ENCODE measurements around the gene BUD13.
"Not testable (repeated sequence)": the region's sequence is repeated elsewhere in the genome, so short reads cannot be mapped to it uniquely, and the experiment has no call there.

The BUD13 gene

GRCh38 chr11:116756044-116756443 lies 16.7 kb downstream of the BUD13 start:
- ATAC-seq, DNase-seq: not testable (repeated sequence)

- ATAC-seq: no peak
- DNase-seq: no peak
Measured at GRCh38 chr11:116750070-116750718, 22.6 kb downstream of the BUD13 start.

GRCh38 chr11:116742104-116742503 lies 30.7 kb downstream of the BUD13 start:
- DNase-seq (no peak), ATAC-seq (peak; percentile 67)

GRCh38 chr11:116740741-116741140 lies 32.0 kb downstream of the BUD13 start:
- ATAC-seq: no peak

GRCh38 chr11:116738975-116739374 lies 33.8 kb downstream of the BUD13 start:
- ATAC-seq (no peak), DNase-seq (no peak)

More at GRCh38 chr11:116740741-116741140, 32.0 kb downstream of the BUD13 start:
- no peak for DNase-seq

- no peak for DNase-seq
- no peak for ATAC-seq
Measured at GRCh38 chr11:116736763-116737162, 36.0 kb downstream of the BUD13 start.

- ATAC-seq: no peak
- DNase-seq: no peak
Measured at GRCh38 chr11:116733969-116734508, 38.7 kb downstream of the BUD13 start.

- ATAC-seq (peak; percentile 38), DNase-seq (no peak)
Measured at GRCh38 chr11:116733043-116733755, 39.6 kb downstream of the BUD13 start.

GRCh38 chr11:116732271-116733042 lies 40.3 kb downstream of the BUD13 start:
- peak; percentile 82 for ATAC-seq
- peak; percentile 73 for DNase-seq

GRCh38 chr11:116731821-116732220 lies 41.0 kb downstream of the BUD13 start:
- ATAC-seq (no peak), DNase-seq (no peak)

GRCh38 chr11:116731097-116731761 lies 41.6 kb downstream of the BUD13 start:
- no peak for ATAC-seq
- no peak for DNase-seq

GRCh38 chr11:116730601-116731000 lies 42.2 kb downstream of the BUD13 start:
- no peak for DNase-seq
- no peak for ATAC-seq

- ATAC-seq: no peak
- DNase-seq: no peak
Measured at GRCh38 chr11:116730241-116730561, 42.6 kb downstream of the BUD13 start.

- no peak for DNase-seq
- ATAC-seq: no peak
Measured at GRCh38 chr11:116729501-116730240, 43.1 kb downstream of the BUD13 start.

GRCh38 chr11:116727990-116728389 lies 44.8 kb downstream of the BUD13 start:
- ATAC-seq: no peak
- DNase-seq: no peak

GRCh38 chr11:116725434-116726221 lies 47.2 kb downstream of the BUD13 start:
- no peak for DNase-seq
- no peak for ATAC-seq

- ATAC-seq (no peak), DNase-seq (no peak)
Measured at GRCh38 chr11:116724813-116725212, 48.0 kb downstream of the BUD13 start.

- no peak for DNase-seq
- no peak for ATAC-seq
Measured at GRCh38 chr11:116723511-116723910, 49.3 kb downstream of the BUD13 start.

- no peak for ATAC-seq
- DNase-seq: no peak
Measured at GRCh38 chr11:116721988-116722387, 50.8 kb downstream of the BUD13 start.

- DNase-seq (no peak), ATAC-seq (no peak)
Measured at GRCh38 chr11:116720895-116721294, 51.9 kb downstream of the BUD13 start.
